ENCODE measurements around the gene COL9A1.

COL9A1 gene

DNA sequence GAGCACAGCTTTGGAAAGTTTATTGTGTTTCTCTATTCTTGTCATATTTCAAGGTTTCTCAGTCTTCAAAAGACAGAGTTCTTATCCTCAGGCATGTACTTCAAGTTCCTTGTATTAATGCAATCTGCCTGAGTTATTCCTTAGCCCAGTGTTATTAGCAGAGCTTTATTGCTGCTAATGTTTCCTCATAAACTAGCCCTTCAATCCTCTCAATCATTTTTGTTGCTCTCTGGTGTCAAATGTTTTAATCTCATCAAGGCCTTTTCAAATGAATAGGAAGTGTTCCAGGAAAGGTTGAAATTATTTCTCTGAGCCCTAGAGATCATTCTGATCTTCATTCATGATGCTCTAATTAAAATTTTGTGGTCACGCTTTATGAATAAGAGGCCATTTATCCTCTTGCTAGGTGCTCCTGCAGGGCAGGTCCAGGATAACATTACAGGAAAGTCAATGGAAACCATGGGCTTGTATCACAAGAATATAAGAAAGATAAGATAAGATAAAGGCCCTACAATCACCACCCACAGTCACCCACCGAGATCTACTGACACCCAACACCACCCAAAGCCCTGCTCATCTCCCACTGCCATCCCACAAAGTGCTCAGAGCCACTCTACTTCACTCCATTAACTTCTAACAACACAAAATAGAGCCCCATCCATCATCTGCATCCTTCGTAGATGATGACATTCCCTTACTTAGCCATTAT, 125.9 kb downstream of the COL9A1 start:
- H3K4me3 ChIP-seq (ENCODE audit: low read depth, low read length) = no peak overlapping the region
- TF ChIP-seq, protein P1, sequence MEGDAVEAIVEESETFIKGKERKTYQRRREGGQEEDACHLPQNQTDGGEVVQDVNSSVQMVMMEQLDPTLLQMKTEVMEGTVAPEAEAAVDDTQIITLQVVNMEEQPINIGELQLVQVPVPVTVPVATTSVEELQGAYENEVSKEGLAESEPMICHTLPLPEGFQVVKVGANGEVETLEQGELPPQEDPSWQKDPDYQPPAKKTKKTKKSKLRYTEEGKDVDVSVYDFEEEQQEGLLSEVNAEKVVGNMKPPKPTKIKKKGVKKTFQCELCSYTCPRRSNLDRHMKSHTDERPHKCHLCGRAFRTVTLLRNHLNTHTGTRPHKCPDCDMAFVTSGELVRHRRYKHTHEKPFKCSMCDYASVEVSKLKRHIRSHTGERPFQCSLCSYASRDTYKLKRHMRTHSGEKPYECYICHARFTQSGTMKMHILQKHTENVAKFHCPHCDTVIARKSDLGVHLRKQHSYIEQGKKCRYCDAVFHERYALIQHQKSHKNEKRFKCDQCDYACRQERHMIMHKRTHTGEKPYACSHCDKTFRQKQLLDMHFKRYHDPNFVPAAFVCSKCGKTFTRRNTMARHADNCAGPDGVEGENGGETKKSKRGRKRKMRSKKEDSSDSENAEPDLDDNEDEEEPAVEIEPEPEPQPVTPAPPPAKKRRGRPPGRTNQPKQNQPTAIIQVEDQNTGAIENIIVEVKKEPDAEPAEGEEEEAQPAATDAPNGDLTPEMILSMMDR (IDR thresholded peaks at IDR 0.05; ENCODE audit: low read depth, low read length) = no peak

DNA sequence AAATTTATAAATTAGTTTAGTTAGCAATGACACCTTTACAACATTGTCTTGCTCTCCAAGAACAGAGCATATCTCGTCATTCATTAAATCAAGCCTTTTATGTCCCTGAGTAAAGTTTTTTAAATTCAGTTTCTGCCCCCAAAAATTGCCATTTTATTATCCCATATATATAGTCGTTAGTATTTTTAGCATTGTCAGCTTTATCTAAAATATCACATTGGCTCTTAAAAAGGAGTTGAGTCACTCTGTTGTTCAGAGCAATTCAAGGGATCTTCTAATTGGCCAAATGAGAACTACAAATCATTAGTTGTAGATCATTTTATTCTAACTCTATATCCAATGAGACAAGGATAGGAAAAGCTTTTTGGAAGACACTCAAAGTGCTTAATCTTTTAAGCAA, 127.1 kb downstream of the COL9A1 start:
- H3K4me3 ChIP-seq (ENCODE audit: low read depth, low read length) = no peak overlapping the region
- TF ChIP-seq, protein P1 (IDR thresholded peaks at IDR 0.05; ENCODE audit: low read depth, low read length) = no peak

DNA sequence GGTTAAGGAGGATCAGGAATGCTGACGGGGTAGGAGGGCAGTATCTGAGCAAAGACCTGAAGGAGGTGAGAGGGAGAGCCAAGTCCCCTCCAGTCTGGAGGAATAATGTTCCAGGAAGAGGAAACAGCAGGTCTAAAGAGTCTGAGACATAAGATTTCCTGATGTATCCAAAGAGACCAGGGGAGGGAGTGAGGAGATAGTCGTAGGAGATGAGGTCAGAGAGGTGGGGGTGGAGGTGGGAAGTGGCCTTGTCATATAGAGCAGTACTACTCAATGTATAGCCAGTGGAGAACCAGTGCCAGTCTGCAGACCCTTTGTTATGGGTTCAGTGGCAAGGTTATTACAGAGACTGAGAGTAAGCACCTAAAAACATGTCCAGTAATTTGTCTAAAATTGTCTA, 130.6 kb downstream of the COL9A1 start:
- TF ChIP-seq, protein P1 (IDR thresholded peaks at IDR 0.05; ENCODE audit: low read depth, low read length) = no peak
- no peak overlapping the region for H3K4me3 ChIP-seq (ENCODE audit: low read depth, low read length)

DNA sequence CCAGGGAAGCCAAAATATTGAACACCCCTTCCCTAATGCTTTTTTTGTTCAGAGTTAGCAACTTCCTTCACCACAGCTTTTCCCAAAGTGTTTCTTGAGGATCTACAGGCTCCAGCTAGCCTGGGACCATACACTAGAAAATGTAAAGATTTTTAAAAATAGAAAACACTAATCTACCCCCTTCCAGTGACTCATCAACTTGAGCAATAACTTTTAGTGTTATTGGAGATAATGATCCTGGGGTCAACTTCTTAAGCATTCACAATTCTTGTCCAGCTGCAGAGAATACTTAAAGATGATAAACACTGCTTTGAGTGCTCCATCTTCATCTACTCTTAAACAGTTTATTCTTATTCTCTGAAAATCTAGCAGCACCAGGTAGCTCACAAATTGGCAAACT, 131.6 kb downstream of the COL9A1 start:
- H3K4me3 ChIP-seq (ENCODE audit: low read depth, low read length) = no peak overlapping the region
- TF ChIP-seq, protein P1 (IDR thresholded peaks at IDR 0.05; ENCODE audit: low read depth, low read length) = no peak

DNA sequence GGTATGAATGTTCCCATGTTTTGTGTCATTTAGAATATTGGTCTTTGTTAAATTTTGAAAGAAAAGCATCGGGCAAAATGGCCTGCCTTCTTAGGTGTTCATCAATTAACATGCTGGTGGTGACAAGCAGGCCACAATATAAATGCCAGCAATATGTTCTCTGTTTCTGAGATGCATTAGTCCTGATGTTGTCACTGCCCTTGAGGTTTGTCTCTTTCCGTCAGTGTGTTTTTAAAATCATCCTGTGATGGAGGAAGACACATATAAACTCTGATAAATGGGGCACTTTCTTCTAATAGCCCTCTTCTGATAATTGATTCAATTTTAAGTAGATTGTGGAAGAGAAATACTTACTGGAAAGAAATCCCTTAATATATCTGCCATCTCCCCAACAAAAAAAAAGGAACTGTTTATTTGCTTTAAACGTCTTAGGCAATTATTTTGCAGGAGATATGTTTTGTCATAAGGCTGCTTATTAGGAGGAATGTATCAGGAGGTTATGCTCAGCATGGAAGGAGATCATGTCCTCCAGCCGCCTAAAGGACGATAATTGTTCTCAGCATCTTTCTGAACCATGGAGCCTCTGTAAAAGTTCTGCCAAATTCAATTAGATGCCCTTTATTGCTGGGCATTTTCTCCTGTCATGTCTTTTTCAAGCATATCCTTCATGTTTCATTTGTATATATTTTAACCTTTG, 134.1 kb downstream of the COL9A1 start:
- TF ChIP-seq, protein P1 (IDR thresholded peaks at IDR 0.05; ENCODE audit: low read depth, low read length) = no peak

More for the DNA sequence above, 134.1 kb downstream of the COL9A1 start:
- no peak overlapping the region for H3K4me3 ChIP-seq (ENCODE audit: low read depth, low read length)

All from WI38 (cell line).